LHCN-M2 (cell line): Measurements from ENCODE around the gene PREX1. TPM values are rescaled to one million over a fixed set of nuclear protein-coding genes. Genes with fewer than 3 reads are reported as not detected.
"Not testable (repeated sequence)": the region's sequence is repeated elsewhere in the genome, so short reads cannot be mapped to it uniquely, and the experiment has no call there.

Experiments used
- DNase-seq: peaks from one replicate; pipeline ENCODE4 v3.0.0-alpha.2; 2012; ENCODE audit warnings: low read depth
- total RNA-seq: library from RNA; depleted of rRNA; stranded (reverse); fragments of >200 nt; gene quantifications from 2 replicates; pipeline ENCODE4 v1.2.3, GENCODE V29; 2014

PREX1 gene
- total RNA-seq, 1 experiment from 2014 or later = 28.7 TPM

GRCh38 chr20:48777821-48778220 lies 50.0 kb downstream of the PREX1 start:
- DNase-seq = no peak

GRCh38 chr20:48777005-48777404 lies 50.8 kb downstream of the PREX1 start:
- DNase-seq = no peak

- peak; percentile 88 for DNase-seq
Observed at GRCh38 chr20:48776306-48776705, 51.5 kb downstream of the PREX1 start.

GRCh38 chr20:48775545-48775944 lies 52.3 kb downstream of the PREX1 start:
- not testable (repeated sequence) for DNase-seq

- DNase-seq = no peak
Observed at GRCh38 chr20:48774696-48775095, 53.1 kb downstream of the PREX1 start.

GRCh38 chr20:48773837-48774418 lies 53.9 kb downstream of the PREX1 start:
- DNase-seq = no peak

- DNase-seq = no peak
Observed at GRCh38 chr20:48772183-48772976, 55.4 kb downstream of the PREX1 start.

- DNase-seq = no peak
Observed at GRCh38 chr20:48771542-48771941, 56.3 kb downstream of the PREX1 start.

GRCh38 chr20:48770700-48771442 lies 56.9 kb downstream of the PREX1 start:
- DNase-seq = no peak

GRCh38 chr20:48769069-48769983 lies 58.5 kb downstream of the PREX1 start:
- DNase-seq = no peak

- no peak for DNase-seq
Observed at GRCh38 chr20:48766961-48767960, 60.5 kb downstream of the PREX1 start.

GRCh38 chr20:48766205-48766604 lies 61.6 kb downstream of the PREX1 start:
- no peak for DNase-seq

GRCh38 chr20:48765359-48765758 lies 62.4 kb downstream of the PREX1 start:
- DNase-seq = no peak

GRCh38 chr20:48763216-48763914 lies 64.4 kb downstream of the PREX1 start:
- DNase-seq = no peak

- no peak for DNase-seq
Observed at GRCh38 chr20:48761874-48762273, 65.9 kb downstream of the PREX1 start.

GRCh38 chr20:48761023-48761785 lies 66.6 kb downstream of the PREX1 start:
- no peak for DNase-seq

- DNase-seq = peak; percentile 38
Observed at GRCh38 chr20:48760403-48760983, 67.3 kb downstream of the PREX1 start.

GRCh38 chr20:48759631-48760245 lies 68.1 kb downstream of the PREX1 start:
- DNase-seq = no peak
